Activated naive CD8-positive, alpha-beta T cell treated with anti-CD3 and anti-CD28 coated beads for 36 hours (primary cell): ENCODE data around the gene CWC22. TPM values are rescaled to one million over a fixed set of nuclear protein-coding genes. Genes with fewer than 3 reads are reported as not detected.

Experiments
- DNase-seq: peaks from one replicate; pipeline ENCODE4 v3.0.0; 2021
- H3K27ac Mint-ChIP-seq: one replicate; pipeline ENCODE4 v1.8.0; 2022; ENCODE audit warnings: mild to moderate bottlenecking, moderate library complexity, mixed read lengths
- H3K27me3 Mint-ChIP-seq: one replicate; pipeline ENCODE4 v1.8.0; 2022; ENCODE audit warnings: mild to moderate bottlenecking, mixed read lengths
- H3K36me3 Mint-ChIP-seq: one replicate; pipeline ENCODE4 v1.8.0; 2021; ENCODE audit warnings: mild to moderate bottlenecking, mixed read lengths
- H3K4me1 Mint-ChIP-seq: one replicate; pipeline ENCODE4 v1.8.0; 2021; ENCODE audit warnings: mixed read lengths
- H3K4me3 Mint-ChIP-seq: one replicate; pipeline ENCODE4 v1.8.0; 2022; ENCODE audit warnings: mild to moderate bottlenecking, moderate library complexity, mixed read lengths
- H3K9me3 Mint-ChIP-seq: one replicate; pipeline ENCODE4 v1.8.0; 2022; ENCODE audit warnings: mixed read lengths
- total RNA-seq, 2 experiments: library from RNA; stranded (reverse); gene quantifications; one replicate each; pipeline ENCODE4 v1.2.3, GENCODE V29; 2021

Gene CWC22
- total RNA-seq, 2 experiments from 2014 or later, result 28.5 to 30.6 TPM

GRCh38 chr2:179910735-179911113 is 96.4 kb downstream of the CWC22 start:
- H3K36me3 Mint-ChIP-seq, result no peaks in the 10 kb centered on the region

GRCh38 chr2:179909845-179910734 is 97.0 kb downstream of the CWC22 start:
- no peak overlapping the region for H3K27ac Mint-ChIP-seq
- H3K27me3 Mint-ChIP-seq, result peaks cover 4% of the 10 kb centered on the region
- H3K9me3 Mint-ChIP-seq, result no peaks in the 10 kb centered on the region
- DNase-seq, result no peak
- H3K4me1 Mint-ChIP-seq, result no peaks in the 10 kb centered on the region
- no peak overlapping the region for H3K4me3 Mint-ChIP-seq
- no peaks in the 10 kb centered on the region for H3K36me3 Mint-ChIP-seq

More at GRCh38 chr2:179910735-179911113, 96.4 kb downstream of the CWC22 start:
- Mint-ChIP-seq H3K4me1 (no peaks in the 10 kb centered on the region), H3K4me3 (no peak overlapping the region), H3K9me3 (no peaks in the 10 kb centered on the region), H3K27me3 (no peaks in the 10 kb centered on the region), H3K27ac (no peak overlapping the region)
- no peak for DNase-seq

- no peak for DNase-seq
- peaks cover 8% of the 10 kb centered on the region for H3K27me3 Mint-ChIP-seq
- peaks cover 2% of the 10 kb centered on the region for H3K9me3 Mint-ChIP-seq
- H3K4me1 Mint-ChIP-seq, result no peaks in the 10 kb centered on the region
- no peaks in the 10 kb centered on the region for H3K36me3 Mint-ChIP-seq
- H3K27ac Mint-ChIP-seq, result no peak overlapping the region
- H3K4me3 Mint-ChIP-seq, result no peak overlapping the region
These were observed 106.4 kb downstream of the CWC22 start for GRCh38 chr2:179900655-179901054.

GRCh38 chr2:179899666-179900065 is 107.4 kb downstream of the CWC22 start:
- no peaks in the 10 kb centered on the region for H3K36me3 Mint-ChIP-seq
- peaks cover 4% of the 10 kb centered on the region for H3K27me3 Mint-ChIP-seq
- no peaks in the 10 kb centered on the region for H3K4me1 Mint-ChIP-seq
- H3K4me3 Mint-ChIP-seq, result no peak overlapping the region
- no peak overlapping the region for H3K27ac Mint-ChIP-seq
- peaks cover 2% of the 10 kb centered on the region for H3K9me3 Mint-ChIP-seq
- DNase-seq, result no peak

- H3K9me3 Mint-ChIP-seq, result peaks cover 2% of the 10 kb centered on the region
- H3K4me1 Mint-ChIP-seq, result no peaks in the 10 kb centered on the region
- H3K36me3 Mint-ChIP-seq, result no peaks in the 10 kb centered on the region
- peaks cover 4% of the 10 kb centered on the region for H3K27me3 Mint-ChIP-seq
- peak; percentile 13 for DNase-seq
- H3K4me3 Mint-ChIP-seq, result no peak overlapping the region
- no peak overlapping the region for H3K27ac Mint-ChIP-seq
These were observed 108.2 kb downstream of the CWC22 start for GRCh38 chr2:179898873-179899272.

Other genes starting within 250 kb of the CWC22 start
- gene ZNF385B, start 145.7 kb downstream of the CWC22 start, total RNA-seq, result not detected